Muscle of leg (tissue), 11 donors: ENCODE data around the gene POLR2H. TPM values are rescaled to one million over a fixed set of nuclear protein-coding genes. Genes with fewer than 3 reads are reported as not detected.

ENCODE experiments used
- DNase-seq: peaks from one replicate; pipeline ENCODE4 v3.0.0; 2013
- H3K27ac ChIP-seq: one replicate; pipeline ENCODE4 v1.5.1; 2013; ENCODE audit warnings: mild to moderate bottlenecking, low read length, control low read depth
- H3K27me3 ChIP-seq: one replicate; pipeline ENCODE4 v1.6.1; 2013; ENCODE audit warnings: low read length; ENCODE audit not compliant: control insufficient read depth, insufficient read depth
- H3K36me3 ChIP-seq: one replicate; pipeline ENCODE4 v1.6.1; 2013; ENCODE audit warnings: low read length; ENCODE audit not compliant: control insufficient read depth, insufficient read depth
- H3K4me1 ChIP-seq: one replicate; pipeline ENCODE4 v1.6.1; 2013; ENCODE audit warnings: low read length; ENCODE audit not compliant: control insufficient read depth, insufficient read depth
- H3K4me3 ChIP-seq: one replicate; pipeline ENCODE4 v1.5.1; 2013; ENCODE audit warnings: low read length, control low read depth
- H3K9me3 ChIP-seq: replicated peaks from 2 replicates; pipeline ENCODE4 v1.6.1; 2013; ENCODE audit warnings: low read depth, low read length; ENCODE audit not compliant: control insufficient read depth
- WGBS: methylation state at CpG from one replicate; pipeline ENCODE4 v1.1.5; 2013; ENCODE audit warnings: missing lambda C conversion rate; ENCODE audit not compliant: insufficient coverage; 5-methylcytosine and 5-hydroxymethylcytosine counted together
- polyA plus RNA-seq, 8 donors: library from polyadenylated mRNA; unstranded; fragments of 120-200 nt; gene quantifications; one replicate each; pipeline versions ENCODE4 v1.2.1 to v1.2.3, GENCODE V29; 2013; ENCODE audit warnings: inconsistent platforms in 1 of 8, low replicate concordance in 1 of 8; ENCODE audit not compliant: insufficient read length in 8 of 8, insufficient read depth in 1 of 8
- total RNA-seq: library from RNA; stranded (reverse); fragments of 120-200 nt; gene quantifications from one replicate; pipeline ENCODE4 v1.2.4, GENCODE V29; 2013

POLR2H gene
- total and polyA plus RNA-seq, 9 donors, result 39.9 to 55.0 (median 49.3) TPM

GRCh38 chr3:184358921-184359350 is 2.6 kb upstream of the POLR2H start:
- Histone ChIP-seq H3K27ac (no peak overlapping the region), H3K4me1 (peaks cover 19% of the 10 kb centered on the region), H3K4me3 (no peak overlapping the region), H3K36me3 (peaks cover 23% of the 10 kb centered on the region), H3K9me3 (no peaks in the 10 kb centered on the region), H3K27me3 (no peaks in the 10 kb centered on the region)
- DNase-seq, result peak; percentile 46
- 48% methylated on average over 11 of the region's 14 CpGs for WGBS

- Histone ChIP-seq H3K9me3 (no peaks in the 10 kb centered on the region), H3K4me1 (peaks cover 21% of the 10 kb centered on the region), H3K27ac (no peak overlapping the region), H3K36me3 (peaks cover 26% of the 10 kb centered on the region), H3K4me3 (no peak overlapping the region), H3K27me3 (no peaks in the 10 kb centered on the region)
- DNase-seq, result no peak
- WGBS, result 45% methylated on average over 8 of the region's 9 CpGs
These were observed 1.9 kb upstream of the POLR2H start for GRCh38 chr3:184359610-184360009.

GRCh38 chr3:184360070-184360928 is 1.2 kb upstream of the POLR2H start:
- Histone ChIP-seq H3K4me1 (peaks cover 21% of the 10 kb centered on the region), H3K36me3 (peaks cover 33% of the 10 kb centered on the region), H3K4me3 (peak overlapping the region; percentile 65), H3K9me3 (no peaks in the 10 kb centered on the region), H3K27ac (no peak overlapping the region), H3K27me3 (no peaks in the 10 kb centered on the region)
- no peak for DNase-seq
- WGBS, result 42% methylated on average over 4 of the region's 12 CpGs

GRCh38 chr3:184360929-184361531 is 480 bp upstream of the POLR2H start:
- Histone ChIP-seq H3K4me1 (peaks cover 21% of the 10 kb centered on the region), H3K27ac (peak overlapping the region; percentile 40), H3K27me3 (no peaks in the 10 kb centered on the region), H3K9me3 (no peaks in the 10 kb centered on the region), H3K4me3 (peak overlapping the region; percentile 65), H3K36me3 (peaks cover 29% of the 10 kb centered on the region)
- no peak for DNase-seq
- 6% methylated on average over 23 of the region's 24 CpGs for WGBS

GRCh38 chr3:184361932-184362667 is 590 bp downstream of the POLR2H start:
- no peak for DNase-seq
- H3K4me3 ChIP-seq, result peak overlapping the region; percentile 88
- under 1% methylated on average over 30 of the region's 38 CpGs for WGBS
- H3K4me1 ChIP-seq, result peaks cover 21% of the 10 kb centered on the region
- peak overlapping the region; percentile 99 for H3K27ac ChIP-seq
- H3K27me3 ChIP-seq, result no peaks in the 10 kb centered on the region
- no peaks in the 10 kb centered on the region for H3K9me3 ChIP-seq
- peaks cover 32% of the 10 kb centered on the region for H3K36me3 ChIP-seq

- peak; percentile 99 for DNase-seq
- H3K9me3 ChIP-seq, result no peaks in the 10 kb centered on the region
- WGBS, result under 1% methylated on average over 58 of the region's 68 CpGs
- peak overlapping the region; percentile 88 for H3K4me3 ChIP-seq
- H3K4me1 ChIP-seq, result peaks cover 21% of the 10 kb centered on the region
- no peaks in the 10 kb centered on the region for H3K27me3 ChIP-seq
- peak overlapping the region; percentile 99 for H3K27ac ChIP-seq
- peaks cover 25% of the 10 kb centered on the region for H3K36me3 ChIP-seq
These were observed 1.4 kb downstream of the POLR2H start for GRCh38 chr3:184362668-184363546.

GRCh38 chr3:184366619-184367289 is 5.2 kb downstream of the POLR2H start:
- 20% methylated on average over 1 of the region's 5 CpGs for WGBS
- DNase-seq, result peak; percentile 68
- peaks cover 39% of the 10 kb centered on the region for H3K36me3 ChIP-seq

GRCh38 chr3:184368116-184368515 is 6.6 kb downstream of the POLR2H start:
- DNase-seq, result no peak
- Histone ChIP-seq H3K36me3 (peaks cover 39% of the 10 kb centered on the region), H3K27me3 (no peaks in the 10 kb centered on the region), H3K4me1 (peaks cover 29% of the 10 kb centered on the region), H3K4me3 (no peak overlapping the region), H3K9me3 (no peaks in the 10 kb centered on the region), H3K27ac (peak overlapping the region; percentile 42)
- 69% methylated on average over 4 of the region's 9 CpGs for whole genome bisulfite sequencing

More at GRCh38 chr3:184366619-184367289, 5.2 kb downstream of the POLR2H start:
- Histone ChIP-seq H3K9me3 (no peaks in the 10 kb centered on the region), H3K27me3 (no peaks in the 10 kb centered on the region), H3K4me3 (no peak overlapping the region), H3K27ac (no peak overlapping the region), H3K4me1 (peaks cover 17% of the 10 kb centered on the region)

GRCh38 chr3:184368586-184369183 is 7.2 kb downstream of the POLR2H start:
- Histone ChIP-seq H3K36me3 (peaks cover 39% of the 10 kb centered on the region), H3K4me3 (no peak overlapping the region), H3K27me3 (no peaks in the 10 kb centered on the region), H3K4me1 (peaks cover 33% of the 10 kb centered on the region), H3K27ac (no peak overlapping the region), H3K9me3 (no peaks in the 10 kb centered on the region)
- WGBS, result 65% methylated on average over 2 of the region's 3 CpGs
- DNase-seq, result peak; percentile 78
